AG10803 (cell line): ENCODE data around the gene QTRT2.
A peak's percentile ranks its signal among the peaks of the same experiment; 100 is the strongest.

Source experiments
- DNase-seq: peaks from one replicate; pipeline ENCODE4 v3.0.0; 2010; ENCODE audit warnings: low read depth
- H3K4me3 ChIP-seq: 2 replicates; pipeline ENCODE4 v1.5.1; 2011; ENCODE audit warnings: mild to moderate bottlenecking, low read length, control low read depth
- TF ChIP-seq, protein P1 (sequence below): conservative IDR thresholded peaks from 2 replicates; pipeline ENCODE4 v1.5.1; 2011; ENCODE audit warnings: mild to moderate bottlenecking, low read length, control low read depth, inconsistent platforms

Gene QTRT2

DNA sequence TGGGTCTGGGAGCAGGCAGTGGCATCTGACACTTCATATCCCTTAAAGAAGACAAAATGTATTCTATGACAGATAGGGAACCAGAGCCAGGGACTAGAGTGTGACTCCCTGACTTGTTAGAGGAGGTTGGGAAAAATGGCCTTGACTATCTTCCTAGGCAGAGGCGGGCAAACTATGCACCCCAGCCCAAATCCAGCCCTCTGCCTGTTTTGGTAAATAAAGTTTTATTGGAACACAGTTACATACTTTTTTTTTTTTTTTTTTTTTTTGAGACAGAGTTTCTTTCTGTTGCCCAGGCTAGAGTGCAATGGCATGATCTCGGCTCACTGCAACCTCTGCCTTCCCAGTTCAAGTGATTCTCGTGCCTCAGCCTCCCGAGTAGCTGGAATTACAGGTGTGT lies 47.3 kb downstream of the QTRT2 start:
- no peak for DNase-seq
- H3K4me3 ChIP-seq: no peak overlapping the region
- TF ChIP-seq, protein P1, sequence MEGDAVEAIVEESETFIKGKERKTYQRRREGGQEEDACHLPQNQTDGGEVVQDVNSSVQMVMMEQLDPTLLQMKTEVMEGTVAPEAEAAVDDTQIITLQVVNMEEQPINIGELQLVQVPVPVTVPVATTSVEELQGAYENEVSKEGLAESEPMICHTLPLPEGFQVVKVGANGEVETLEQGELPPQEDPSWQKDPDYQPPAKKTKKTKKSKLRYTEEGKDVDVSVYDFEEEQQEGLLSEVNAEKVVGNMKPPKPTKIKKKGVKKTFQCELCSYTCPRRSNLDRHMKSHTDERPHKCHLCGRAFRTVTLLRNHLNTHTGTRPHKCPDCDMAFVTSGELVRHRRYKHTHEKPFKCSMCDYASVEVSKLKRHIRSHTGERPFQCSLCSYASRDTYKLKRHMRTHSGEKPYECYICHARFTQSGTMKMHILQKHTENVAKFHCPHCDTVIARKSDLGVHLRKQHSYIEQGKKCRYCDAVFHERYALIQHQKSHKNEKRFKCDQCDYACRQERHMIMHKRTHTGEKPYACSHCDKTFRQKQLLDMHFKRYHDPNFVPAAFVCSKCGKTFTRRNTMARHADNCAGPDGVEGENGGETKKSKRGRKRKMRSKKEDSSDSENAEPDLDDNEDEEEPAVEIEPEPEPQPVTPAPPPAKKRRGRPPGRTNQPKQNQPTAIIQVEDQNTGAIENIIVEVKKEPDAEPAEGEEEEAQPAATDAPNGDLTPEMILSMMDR: no peak

DNA sequence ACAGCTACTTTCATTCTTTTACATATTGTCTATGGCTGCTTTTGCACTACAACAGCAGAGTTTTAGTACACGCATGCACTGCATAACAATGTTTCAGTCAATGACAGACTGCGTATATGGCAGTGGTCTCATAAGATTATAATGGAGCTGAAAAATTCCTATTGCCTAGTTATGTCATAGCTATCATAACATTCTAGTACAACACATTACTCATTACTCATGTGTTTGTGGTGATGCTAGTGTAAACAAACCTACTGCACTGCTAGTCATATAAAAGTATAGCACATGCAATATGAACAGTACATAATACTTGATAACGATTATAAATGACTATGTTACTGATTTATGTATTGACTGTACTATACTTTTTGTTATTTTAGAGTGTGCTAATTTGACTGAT lies 47.9 kb downstream of the QTRT2 start:
- no peak overlapping the region for H3K4me3 ChIP-seq
- TF ChIP-seq, protein P1: no peak
- no peak for DNase-seq

DNA sequence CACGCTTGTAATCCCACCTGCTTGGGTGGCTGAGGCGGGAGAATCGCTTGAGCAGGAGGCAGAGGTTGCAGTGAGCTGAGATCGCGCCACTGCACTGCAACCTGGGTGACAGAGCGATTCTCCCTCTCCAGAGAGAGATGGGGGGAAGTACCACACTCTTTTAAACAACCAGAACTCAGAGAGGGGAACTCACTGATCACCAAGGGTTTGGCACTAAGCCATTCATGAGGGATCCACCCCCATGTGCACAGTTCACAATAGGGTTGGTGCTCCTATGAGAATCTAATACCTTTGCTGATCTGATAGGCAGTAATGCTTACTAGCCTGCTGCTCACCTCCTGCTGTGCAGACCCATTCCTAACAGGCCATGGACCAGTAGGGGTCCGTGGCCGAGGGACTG lies 51.6 kb downstream of the QTRT2 start:
- H3K4me3 ChIP-seq: no peak overlapping the region
- TF ChIP-seq, protein P1: no peak
- no peak for DNase-seq

DNA sequence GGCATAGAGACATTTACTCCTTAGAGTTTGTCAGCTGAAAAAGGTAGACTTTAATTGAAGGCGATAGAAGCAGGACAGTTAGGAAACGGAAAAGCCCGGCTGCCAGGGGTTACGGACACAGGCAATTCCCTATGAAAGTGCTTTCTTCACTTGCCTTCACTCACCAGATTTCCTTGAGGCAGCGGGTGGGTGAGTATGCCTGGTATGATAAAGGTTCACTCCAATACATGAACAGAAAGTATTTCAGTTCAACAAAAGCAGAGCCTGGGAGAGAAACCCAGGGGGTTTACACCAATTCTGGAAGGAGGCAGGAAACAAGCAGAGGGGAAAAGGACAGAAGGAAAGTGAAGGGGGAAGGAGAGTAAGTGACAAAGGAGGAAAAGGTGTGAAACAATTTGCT lies 53.9 kb downstream of the QTRT2 start:
- no peak for DNase-seq
- TF ChIP-seq, protein P1: no peak
- H3K4me3 ChIP-seq: no peak overlapping the region

DNA sequence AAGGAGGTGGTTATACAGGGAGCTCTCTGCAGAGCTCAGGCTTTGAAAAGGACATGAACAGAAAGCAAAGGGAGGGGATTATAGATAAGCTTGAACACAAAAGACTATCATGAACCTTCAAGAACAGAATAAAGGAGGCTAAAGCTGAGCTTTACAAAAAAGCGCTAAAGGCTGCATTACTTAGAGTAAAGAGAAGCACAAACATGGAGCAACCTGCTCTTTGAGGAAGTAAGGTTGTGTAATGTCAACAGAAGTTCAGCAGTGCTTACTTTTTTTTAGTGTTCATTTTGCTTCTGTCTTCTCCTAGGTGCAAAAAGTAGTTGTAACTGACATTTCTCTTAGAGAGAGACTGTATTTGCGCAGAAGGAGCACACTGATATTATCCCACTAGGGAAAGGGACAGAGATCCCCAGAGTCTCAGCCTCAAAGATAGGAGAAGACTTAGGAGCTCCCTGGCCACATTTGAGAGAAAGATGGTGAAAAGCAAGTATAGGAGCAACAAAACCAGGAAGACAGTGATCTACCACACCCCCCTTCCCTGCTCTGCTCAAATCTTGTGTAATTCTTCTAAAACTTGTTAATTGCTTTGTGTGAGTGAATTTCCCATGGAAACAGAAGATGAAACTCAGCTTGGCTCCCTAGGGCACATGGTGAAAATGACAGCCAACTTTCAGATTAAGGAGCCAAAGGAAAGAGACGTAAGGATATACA lies 54.7 kb downstream of the QTRT2 start:
- H3K4me3 ChIP-seq: no peak overlapping the region
- TF ChIP-seq, protein P1: no peak
- DNase-seq: no peak

DNA sequence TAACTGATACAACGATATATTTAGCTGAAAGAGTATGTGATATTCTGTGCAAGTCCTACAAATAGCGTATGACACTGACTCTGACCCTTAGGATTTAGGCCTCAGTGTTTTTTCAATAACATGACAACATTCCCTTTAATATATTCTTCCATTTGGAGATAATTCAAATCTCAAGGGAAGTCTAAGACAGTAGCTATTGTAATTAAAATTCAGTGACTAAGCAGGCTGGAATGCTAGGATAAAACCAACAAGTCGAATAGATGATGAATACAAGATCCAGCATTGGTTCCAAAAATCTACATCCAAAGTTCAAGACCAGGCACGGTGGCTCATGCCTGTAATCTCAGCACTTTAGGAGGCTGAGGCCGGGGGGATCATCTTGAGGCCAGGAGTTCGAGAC lies 56.2 kb downstream of the QTRT2 start:
- DNase-seq: peak; percentile 49
- no peak overlapping the region for H3K4me3 ChIP-seq
- TF ChIP-seq, protein P1: no peak

DNA sequence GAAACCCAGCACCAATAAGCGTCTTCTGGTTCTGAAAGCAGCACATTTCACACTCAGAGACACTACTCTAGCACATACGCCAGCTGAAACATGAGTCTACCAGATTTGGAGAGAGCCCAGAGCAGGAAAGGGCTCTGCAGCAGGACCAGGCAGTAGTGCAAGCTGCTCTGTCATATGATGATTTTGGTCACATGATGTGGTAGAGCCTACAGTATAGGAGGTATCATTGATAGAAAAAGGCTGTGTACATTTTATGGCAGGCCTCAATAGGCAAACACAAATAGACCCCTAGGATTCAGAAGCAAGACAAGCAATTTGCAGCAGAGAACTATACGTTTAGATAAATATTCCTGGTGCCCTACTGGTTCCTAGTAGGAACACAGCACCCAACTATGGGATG lies 58.2 kb downstream of the QTRT2 start:
- TF ChIP-seq, protein P1: no peak
- DNase-seq: no peak
- no peak overlapping the region for H3K4me3 ChIP-seq
